HG03064 (cell line): ENCODE results near the gene KRTAP5-7.
"Not testable (repeated sequence)": the region's sequence is repeated elsewhere in the genome, so short reads cannot be mapped to it uniquely, and the experiment has no call there.

Experiments used
- ATAC-seq: cut with Tn5 transposase; IDR thresholded peaks from one replicate; pipeline ENCODE4 v1.9.1; 2021; ENCODE audit warnings: low read depth; ENCODE audit not compliant: unreplicated experiment

The KRTAP5-7 gene

GRCh38 chr11:71554996-71555395 is 27.9 kb downstream of the KRTAP5-7 start:
- ATAC-seq, result no peak

DNA sequence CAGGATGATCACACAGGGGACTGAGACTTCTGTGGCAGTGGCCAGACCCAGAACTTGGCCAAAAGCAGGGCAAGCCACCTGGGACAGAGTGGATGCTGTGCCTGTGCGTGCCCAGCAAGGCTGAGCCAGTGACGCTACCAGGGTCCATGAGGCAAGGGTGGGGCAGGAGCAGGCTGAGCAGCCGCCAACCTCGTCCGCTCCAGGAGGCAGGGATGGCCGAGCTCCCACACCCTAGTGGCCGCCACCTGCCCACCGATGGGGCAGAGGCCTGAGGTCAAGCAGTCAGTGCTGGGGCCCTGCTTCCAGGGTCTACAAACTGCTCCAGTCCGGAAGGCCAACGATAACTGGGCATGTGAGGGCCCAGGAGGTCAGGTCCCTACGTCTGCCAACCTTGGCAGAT is 28.4 kb downstream of the KRTAP5-7 start:
- ATAC-seq, result no peak

DNA sequence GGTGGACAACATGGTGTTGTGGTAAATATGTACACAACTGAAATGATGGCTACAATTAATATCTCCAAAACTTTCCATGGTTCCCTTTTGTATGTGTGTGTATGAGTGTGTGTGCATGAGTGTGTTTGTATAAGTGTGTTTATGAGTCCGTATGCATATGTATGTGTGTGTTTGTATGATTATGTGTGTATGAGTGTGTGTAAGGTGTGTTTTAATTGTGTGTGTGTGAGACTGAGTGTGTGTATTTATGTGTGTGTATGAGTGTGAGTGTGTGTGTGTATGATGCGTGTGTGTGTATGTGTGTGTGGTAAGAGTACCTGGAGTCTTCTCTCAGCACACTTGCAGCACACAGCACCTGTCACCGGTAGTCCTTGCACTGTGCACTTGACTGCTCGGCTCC is 29.0 kb downstream of the KRTAP5-7 start:
- no peak for ATAC-seq

GRCh38 chr11:71557257-71557656 is 30.2 kb downstream of the KRTAP5-7 start:
- ATAC-seq, result no peak

GRCh38 chr11:71558996-71559395 is 31.9 kb downstream of the KRTAP5-7 start:
- no peak for ATAC-seq

GRCh38 chr11:71562120-71562519 is 35.1 kb downstream of the KRTAP5-7 start:
- ATAC-seq, result no peak

DNA sequence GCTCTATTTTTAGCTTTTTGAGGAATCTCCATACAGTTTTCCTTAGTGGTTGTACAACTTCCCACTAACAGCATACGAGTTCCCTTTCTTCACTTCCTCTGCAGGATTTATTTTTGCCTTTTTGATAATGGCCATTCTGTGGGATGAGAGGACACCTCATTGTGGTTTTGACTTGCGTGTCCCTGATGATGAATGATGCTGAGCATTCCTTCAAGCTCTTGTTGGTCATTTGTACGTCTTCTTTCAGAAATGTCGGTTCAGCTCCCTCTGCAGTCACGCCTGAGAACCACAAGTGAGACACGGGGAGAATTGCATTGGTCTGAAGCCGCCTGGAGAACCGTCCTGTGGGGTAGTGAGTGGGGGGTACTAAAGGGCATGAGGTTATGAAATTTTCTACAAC is 36.3 kb downstream of the KRTAP5-7 start:
- no peak for ATAC-seq

- ATAC-seq, result no peak
Observed at GRCh38 chr11:71564430-71564829, 37.4 kb downstream of the KRTAP5-7 start.

- ATAC-seq, result no peak
Observed at GRCh38 chr11:71565263-71565662, 38.2 kb downstream of the KRTAP5-7 start, which contains the start of gene KRTAP5-10. Gene KRTAP5-10, plus strand, starts transcription at chr11:71565563. Its CDS starts 25 bp downstream, at chr11:71565588.

DNA sequence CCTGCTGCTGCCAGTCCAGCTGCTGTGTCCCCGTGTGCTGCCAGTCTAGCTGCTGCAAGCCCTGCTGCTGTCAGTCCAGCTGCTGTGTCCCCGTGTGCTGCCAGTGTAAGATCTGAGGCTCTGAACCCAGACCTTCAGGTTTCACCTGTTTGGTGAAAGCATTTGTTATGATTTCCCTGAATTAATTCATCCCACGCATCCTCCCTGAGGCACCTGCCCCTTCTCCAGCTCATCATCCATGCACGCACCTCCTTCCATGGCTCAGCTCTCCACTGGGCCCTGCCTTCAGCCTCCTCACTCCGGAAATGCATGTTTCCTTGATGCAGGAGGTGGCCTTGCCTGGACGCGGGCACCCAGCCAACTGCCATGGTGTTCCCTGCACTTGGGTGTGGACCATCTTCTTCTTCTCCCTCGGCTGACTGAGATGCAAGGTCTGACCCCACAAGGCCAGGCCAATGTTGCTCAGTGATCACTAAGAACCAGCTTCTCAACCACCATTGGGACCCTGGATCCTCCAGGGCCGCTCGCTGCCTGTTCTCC is 39.1 kb downstream of the KRTAP5-7 start:
- ATAC-seq, result no peak

DNA sequence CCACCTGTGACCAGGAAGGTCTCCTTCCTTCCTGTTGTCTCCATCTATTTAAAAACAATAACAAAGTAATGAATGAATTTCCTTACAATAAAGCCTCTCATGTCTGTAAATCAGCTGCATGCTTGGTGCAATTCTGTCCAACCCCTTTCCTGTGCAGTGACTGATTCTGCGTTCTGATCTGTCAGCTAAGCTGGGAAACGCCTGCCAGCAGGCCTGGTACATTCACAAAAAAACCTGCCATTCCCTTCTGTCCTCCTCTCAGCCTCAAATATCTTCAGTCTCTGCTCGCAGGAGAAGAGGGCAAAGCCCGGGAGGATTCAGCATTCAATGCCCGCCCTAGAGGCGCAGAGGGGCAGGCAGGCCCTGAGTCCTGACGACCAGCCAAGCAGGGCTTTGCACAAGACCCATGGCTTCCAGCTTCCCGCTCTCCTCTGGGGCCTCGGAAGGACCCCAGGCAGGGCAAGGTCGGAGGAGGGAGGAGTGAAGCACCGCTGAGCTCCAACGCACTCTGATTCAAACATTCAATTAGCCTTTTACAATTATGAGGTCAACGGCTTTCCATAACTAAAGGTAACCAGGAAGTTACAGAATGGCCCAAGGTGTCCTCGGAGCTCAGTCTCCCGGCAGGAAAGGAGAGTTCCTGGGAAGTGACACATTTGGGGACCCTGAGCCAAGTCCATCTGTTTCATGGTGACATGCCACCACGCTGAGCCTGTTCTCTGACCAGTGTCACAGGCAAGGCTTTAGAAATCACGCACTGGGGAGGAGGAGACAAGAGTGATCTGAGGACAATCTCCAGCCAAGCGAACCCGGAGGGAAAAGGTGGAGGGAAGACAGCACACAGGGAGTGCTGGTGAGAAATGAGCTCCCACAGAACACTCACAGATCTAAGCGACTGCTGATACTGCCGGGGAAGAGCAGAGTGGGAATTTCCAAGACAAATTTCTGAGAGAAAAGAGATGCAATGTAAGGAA is 39.8 kb downstream of the KRTAP5-7 start:
- not testable (repeated sequence) for ATAC-seq

DNA sequence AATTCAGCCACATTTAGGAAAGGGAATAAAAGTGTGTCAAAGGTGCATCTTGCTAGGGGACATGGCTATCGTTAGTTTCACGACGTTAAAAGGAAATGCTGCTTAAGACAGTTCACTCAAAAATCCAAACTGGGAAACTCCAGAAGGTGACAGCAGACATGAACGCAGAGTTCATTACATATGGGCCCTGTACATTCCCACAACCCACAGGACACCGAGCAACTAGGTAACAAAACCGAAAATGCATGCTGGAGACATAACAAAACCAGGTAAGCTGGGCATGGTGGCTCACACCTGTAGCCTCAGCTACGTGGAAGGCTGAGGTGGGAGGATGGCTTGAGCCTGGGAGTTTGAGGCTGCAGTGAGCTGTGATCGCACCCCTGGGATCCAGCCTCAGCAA is 40.6 kb downstream of the KRTAP5-7 start:
- not testable (repeated sequence) for ATAC-seq

DNA sequence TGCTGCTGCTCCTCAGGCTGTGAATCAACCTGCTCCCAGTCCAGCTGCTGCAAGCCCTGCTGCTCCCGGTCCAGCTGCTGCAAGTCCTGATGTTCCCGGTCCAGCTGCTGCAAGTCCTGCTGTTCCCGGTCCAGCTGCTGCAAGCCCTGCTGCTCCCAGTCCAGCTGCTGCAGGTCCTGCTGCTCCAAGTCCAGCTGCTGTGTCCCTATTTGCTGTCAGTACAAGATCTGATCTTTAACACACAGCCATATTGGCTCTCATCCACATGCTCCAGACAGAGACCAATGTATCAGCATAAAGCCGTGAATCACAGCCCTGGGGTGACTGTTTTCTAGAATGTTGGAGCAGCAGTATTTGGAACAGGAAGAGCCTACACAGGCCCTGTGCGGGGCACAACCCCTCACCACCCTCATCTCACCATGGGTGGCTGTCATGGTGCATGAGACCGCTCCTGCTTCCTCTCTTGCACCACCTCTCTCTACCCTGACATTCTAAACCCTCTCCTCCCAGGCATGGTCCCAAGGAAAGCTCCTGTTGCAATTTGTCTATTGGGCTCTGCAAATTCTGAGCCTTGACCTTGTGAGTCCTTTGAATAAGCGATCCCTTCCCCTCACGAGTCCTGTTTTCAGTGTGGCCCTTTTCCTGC is 41.8 kb downstream of the KRTAP5-7 start:
- no peak for ATAC-seq

DNA sequence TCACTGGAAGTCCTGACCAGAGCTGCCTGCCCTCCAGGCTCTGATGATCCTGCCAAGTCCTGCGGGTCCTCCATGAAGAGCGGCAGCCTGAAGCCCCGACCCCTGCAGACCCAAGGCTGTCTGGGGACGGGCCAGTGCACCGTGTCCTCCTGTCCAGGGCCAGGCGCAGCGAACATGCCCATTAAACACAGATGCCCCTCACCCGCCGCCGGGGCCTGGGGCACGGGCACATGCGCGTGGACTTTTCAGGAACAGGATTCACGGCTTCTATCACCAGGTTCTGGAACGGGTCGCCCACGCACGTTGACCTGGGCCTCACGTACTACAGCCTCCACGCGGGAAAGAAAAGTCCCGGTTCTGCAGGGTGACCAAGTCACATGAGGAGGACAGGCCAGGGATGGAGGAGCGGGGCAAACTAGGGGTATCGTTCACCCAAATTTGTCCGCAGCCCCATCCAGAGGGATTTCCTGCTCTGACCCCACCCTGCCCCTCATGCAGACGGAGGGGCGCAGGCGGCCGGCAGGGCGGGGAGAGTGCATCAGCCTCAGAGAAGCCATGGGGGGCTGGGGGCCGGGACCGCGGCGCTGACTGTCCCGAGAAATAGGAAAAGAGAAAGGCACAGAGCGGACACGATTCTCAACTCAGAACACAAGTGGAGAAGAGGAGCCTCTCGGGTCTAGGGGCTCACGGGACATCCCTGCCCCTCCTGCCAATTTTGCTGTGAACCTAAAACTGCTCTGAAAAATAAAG is 44.2 kb downstream of the KRTAP5-7 start:
- not testable (repeated sequence) for ATAC-seq

- ATAC-seq, result no peak
Observed at GRCh38 chr11:71572811-71573210, 45.7 kb downstream of the KRTAP5-7 start.

- no peak for ATAC-seq
Observed at GRCh38 chr11:71574418-71574817, 47.4 kb downstream of the KRTAP5-7 start.

GRCh38 chr11:71575723-71576424 is 48.8 kb downstream of the KRTAP5-7 start:
- ATAC-seq, result no peak

- ATAC-seq, result not testable (repeated sequence)
Observed at GRCh38 chr11:71576688-71577465, 49.8 kb downstream of the KRTAP5-7 start.

DNA sequence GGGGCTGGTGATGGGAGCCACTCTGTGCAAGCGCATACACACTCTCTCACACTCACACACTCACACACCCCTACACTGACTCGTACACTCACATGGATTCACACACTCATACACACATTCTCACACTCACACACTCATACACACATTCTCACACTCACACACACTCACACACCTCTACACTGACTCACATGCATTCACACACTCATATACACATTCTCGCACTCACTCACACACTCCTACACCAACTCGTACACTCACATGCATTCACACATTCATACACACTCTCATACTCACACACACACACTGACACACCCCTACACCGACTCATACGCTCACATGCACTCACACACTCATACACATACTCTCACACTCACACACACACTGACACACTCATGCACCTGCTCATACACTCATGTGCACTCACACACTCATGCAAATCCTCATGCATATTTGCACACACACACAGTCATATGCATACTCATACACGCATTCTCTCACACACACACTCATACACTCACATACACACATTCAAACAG is 50.5 kb downstream of the KRTAP5-7 start:
- no peak for ATAC-seq
